Measurements from ENCODE around the gene MMS22L. TPM values are rescaled to one million over a fixed set of nuclear protein-coding genes. Genes with fewer than 3 reads are reported as not detected.

MMS22L gene
- total and polyA plus RNA-seq, 2 of the 13 experiments (the other 11 are each of a cell fraction or from before 2014, with no cell fraction given) = 6.2 to 32.9 TPM

DNA sequence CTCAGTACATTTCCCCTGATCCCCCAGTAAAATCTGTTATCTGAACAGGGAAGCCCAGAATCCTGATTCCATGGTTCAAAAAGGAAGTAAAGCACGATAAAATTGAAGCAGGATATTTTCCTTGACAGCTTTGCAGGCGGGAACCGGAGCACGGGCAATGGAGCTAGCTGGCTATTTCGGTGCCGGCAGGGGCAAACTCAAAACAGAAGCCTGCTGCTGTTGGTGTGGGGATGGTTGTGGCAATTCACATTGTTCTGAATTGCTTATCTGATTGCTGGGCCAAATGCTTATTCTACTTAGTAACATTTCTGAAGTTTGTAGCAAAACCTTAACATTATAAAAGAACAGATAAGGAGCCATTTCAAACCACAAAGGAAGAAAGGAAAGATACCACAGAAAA lies 172.4 kb downstream of the MMS22L start (continued):
- TF ChIP-seq, protein P1, sequence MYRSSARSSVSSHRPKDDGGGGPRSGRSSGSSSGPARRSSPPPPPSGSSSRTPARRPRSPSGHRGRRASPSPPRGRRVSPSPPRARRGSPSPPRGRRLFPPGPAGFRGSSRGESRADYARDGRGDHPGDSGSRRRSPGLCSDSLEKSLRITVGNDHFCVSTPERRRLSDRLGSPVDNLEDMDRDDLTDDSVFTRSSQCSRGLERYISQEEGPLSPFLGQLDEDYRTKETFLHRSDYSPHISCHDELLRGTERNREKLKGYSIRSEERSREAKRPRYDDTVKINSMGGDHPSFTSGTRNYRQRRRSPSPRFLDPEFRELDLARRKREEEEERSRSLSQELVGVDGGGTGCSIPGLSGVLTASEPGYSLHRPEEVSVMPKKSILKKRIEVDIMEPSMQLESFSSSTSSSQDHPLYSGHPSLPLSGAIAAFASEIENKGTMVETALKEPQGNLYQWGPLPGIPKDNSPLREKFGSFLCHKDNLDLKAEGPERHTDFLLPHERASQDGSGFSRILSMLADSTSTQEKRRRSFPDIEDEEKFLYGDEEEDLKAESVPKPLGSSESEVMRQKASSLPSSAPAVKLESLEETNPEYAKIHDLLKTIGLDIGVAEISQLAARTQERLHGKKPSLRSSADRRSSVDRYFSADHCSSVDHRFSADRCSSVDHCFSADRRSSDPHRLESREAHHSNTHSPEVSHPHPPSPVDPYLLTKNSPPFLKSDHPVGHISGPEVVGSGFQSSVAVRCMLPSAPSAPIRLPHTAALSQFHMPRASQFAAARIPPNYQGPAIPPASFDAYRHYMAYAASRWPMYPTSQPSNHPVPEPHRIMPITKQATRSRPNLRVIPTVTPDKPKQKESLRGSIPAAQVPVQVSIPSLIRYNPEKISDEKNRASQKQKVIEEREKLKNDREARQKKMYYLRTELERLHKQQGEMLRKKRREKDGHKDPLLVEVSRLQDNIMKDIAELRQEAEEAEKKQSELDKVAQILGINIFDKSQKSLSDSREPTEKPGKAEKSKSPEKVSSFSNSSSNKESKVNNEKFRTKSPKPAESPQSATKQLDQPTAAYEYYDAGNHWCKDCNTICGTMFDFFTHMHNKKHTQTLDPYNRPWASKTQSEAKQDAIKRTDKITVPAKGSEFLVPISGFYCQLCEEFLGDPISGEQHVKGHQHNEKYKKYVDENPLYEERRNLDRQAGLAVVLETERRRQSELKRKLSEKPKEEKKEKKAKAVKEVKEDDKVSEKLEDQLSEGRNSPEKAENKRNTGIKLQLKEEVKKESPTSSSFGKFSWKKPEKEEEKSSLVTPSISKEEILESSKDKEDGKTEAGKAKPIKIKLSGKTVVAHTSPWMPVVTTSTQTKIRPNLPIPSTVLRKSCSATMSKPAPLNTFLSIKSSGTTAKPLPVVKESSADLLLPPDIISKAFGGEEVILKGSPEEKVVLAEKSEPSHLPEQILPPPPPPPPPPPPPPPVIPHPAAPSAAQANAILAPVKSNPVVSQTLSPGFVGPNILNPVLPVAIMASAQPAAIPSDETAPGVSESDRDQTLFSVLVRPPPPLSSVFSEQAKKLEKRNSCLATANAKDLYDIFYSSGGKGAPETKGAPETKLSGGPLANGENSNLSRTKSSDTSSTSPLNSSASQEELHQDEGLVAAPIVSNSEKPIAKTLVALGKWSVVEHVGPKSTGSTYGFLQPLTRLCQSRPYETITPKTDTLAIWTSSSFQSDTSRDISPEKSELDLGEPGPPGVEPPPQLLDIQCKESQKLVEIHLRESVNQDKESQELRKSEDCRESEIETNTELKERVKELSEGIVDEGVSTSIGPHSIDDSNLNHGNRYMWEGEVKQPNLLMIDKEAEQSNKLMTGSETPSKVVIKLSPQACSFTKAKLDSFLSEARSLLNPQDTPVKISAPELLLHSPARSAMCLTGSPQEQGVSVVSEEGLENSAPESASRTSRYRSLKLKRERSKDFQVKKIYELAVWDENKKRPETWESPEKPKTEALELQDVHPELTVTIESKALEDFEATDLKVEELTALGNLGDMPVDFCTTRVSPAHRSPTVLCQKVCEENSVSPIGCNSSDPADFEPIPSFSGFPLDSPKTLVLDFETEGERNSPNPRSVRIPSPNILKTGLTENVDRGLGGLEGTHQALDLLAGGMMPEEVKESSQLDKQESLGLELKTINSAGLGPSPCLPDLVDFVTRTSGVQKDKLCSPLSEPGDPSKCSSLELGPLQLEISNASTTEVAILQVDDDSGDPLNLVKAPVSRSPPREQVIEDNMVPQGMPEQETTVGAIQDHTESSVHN (CRISPR knock-in tag; IDR thresholded peaks at IDR 0.05) = no peak
- TF ChIP-seq KDM5B (CRISPR knock-in tag; IDR thresholded peaks at IDR 0.05; ENCODE audit: borderline replicate concordance) = no peak

DNA sequence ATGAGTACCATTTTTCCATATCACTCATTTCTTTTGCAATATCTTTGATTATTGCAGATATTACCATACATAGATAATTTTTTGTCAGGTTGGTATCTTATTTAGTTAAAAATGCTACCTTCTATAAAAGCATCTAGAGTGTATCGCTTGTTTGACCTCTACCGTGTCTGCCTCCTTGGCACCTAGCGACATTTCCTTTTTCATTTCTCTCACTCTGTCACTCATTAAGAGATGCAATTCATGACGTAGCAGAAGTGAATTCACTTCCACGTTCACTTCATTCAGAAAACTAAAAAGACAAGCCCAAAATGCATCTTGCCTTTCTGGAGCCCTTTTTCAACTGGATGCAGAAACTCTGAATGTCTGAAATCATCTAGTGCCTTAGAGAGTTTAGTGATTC lies 172.9 kb downstream of the MMS22L start:
- no peaks in the 10 kb centered on the region for H3K79me2 ChIP-seq (ENCODE audit: insufficient read depth, low read length)
- no peak overlapping the region for H3K4me3 ChIP-seq (replicated peaks in 1 of 3; ENCODE audit: insufficient read depth in 1 of 3, low read depth in 2 of 3, low read length in 3 of 3)
- no peaks in the 10 kb centered on the region; a peak in 1 of 5 replicates for H3K27me3 ChIP-seq (ENCODE audit: control insufficient read depth in 1 of 2, insufficient read depth in 2 of 2, low read length in 2 of 2)
- no peak overlapping the region for H3K9ac ChIP-seq (ENCODE audit: insufficient read depth, low read depth, low read length)
- no TSS peak for BruUV-seq (replicated peaks)
- no peak for DNase-seq (ENCODE audit: low spot score)
- FAIRE-seq = no peak
- no peak overlapping the region for H3K27ac ChIP-seq (ENCODE audit: extremely low read length, insufficient read depth, low read length)
- in situ Hi-C loops (cut with HindIII; ENCODE audit: extremely low pct_ligation_motif_present, low pct_unique_long_range_greater_than_20kb) (no loop called here), intact Hi-C loops (cut with micrococcal nuclease; ENCODE audit: unreplicated experiment) (no loop called here)
- no peaks in the 10 kb centered on the region; the same call in 1 of the 2 replicates for H4K20me1 ChIP-seq (ENCODE audit: insufficient read depth, low read length)
- H2AFZ ChIP-seq (ENCODE audit: low read length) = no peak overlapping the region
- 56% methylated on average over 5 of the region's 5 CpGs for WGBS (ENCODE audit: low lambda C conversion rate)
- H3K9me3 ChIP-seq (ENCODE audit: low read length) = no peaks in the 10 kb centered on the region
- H3K36me3 ChIP-seq (replicated peaks in 1 of 2; ENCODE audit: control insufficient read depth in 1 of 2, insufficient read depth in 2 of 2, low read length in 2 of 2) = no peaks in the 10 kb centered on the region
- no peaks in the 10 kb centered on the region for H3K4me1 ChIP-seq (ENCODE audit: insufficient read depth, low read length)
- peak; percentile 41 for TF ChIP-seq CREB1 (IDR thresholded peaks at IDR 0.05)
- TF ChIP-seq CREB1 (CRISPR knock-in tag; IDR thresholded peaks at IDR 0.05) = no peak
- no peak for TF ChIP-seq ZFP36L1 (CRISPR knock-in tag; IDR thresholded peaks at IDR 0.05)
- no peak for ATAC-seq
- CTCF ChIA-PET (ENCODE audit: low intra/inter-chr PET ratio, low total read pairs) = no interaction called here
- POLR2A ChIA-PET = no interaction called here
- H3K4me2 ChIP-seq (ENCODE audit: low read depth, low read length) = no peak overlapping the region

Measured in HepG2 (cell line).